Coronary artery (tissue), 2 donors: Measurements from ENCODE around the gene NEUROD1.
"Not testable (repeated sequence)": the region's sequence is repeated elsewhere in the genome, so short reads cannot be mapped to it uniquely, and the experiment has no call there.

Source experiments
- DNase-seq: peaks from one replicate; pipeline ENCODE4 v3.0.0-alpha.2; 2017; ENCODE audit warnings: low spot score
- H3K27ac ChIP-seq, 2 donors: fragments of 200-600 bp; sonication (generic); one replicate each; pipeline ENCODE4 v1.5.1; 2016 to 2019
- H3K4me3 ChIP-seq: fragments of 200-600 bp; sonication (generic); 2 replicates; pipeline ENCODE4 v1.5.1; 2016; ENCODE audit warnings: mild to moderate bottlenecking, moderate library complexity
- TF ChIP-seq, protein P1 (sequence below): fragments of 200-600 bp; sonication (generic); IDR thresholded peaks from one replicate; pipeline ENCODE4 v1.5.1; 2019; ENCODE audit warnings: antibody characterized with exemption

The NEUROD1 gene

DNA sequence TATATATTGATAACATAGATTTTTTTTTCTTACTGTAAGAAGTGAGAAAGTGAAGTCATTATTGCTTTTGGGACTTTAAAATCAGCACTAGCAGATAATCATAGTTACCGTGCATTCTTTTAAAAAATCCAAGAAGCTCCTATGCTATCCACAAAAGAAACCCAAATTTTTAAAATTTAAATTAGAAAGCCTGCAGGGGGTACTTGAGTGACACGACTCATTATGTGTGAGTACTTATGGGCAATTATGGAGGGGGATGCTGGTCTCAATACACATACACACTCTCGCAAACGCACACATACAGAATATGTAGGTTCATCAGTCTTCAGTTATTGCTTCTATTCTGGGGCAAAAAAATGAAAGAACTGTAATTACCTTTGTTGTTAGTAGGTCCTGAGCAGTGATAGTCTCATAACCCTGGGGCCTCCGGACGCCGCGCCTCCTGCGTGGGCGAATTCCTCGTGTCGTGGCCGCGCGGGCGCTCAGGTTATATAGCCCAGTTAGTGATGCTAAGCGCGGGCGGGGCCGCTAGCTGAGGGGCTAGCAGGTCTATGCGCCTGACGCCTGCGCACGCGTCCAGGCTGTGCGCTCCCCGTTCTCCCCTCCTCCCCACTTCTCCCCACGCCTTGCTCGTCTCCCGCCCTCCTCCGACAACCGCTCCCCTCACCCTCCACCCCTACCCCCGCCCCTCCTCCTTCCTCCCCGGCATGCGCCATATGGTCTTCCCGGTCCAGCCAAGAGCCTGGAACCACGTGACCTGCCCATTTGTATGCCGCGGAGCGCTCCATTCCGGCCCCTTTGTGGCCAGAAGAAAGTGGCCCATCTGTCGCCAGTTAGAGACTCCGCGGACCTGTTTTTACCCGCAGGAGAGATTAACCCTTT is at the start of gene NEUROD1:
TSS of gene NEUROD1 (minus strand) at position 463 of the 882 bp plus-strand sequence. CDS start 1,657 bp downstream, outside the sequence.
- DNase-seq = no peak
- Histone ChIP-seq H3K27ac (no peak within 1 kb of the TSS), H3K4me3 (peak within 1 kb of the TSS; percentile 41)
- TF ChIP-seq, protein P1, sequence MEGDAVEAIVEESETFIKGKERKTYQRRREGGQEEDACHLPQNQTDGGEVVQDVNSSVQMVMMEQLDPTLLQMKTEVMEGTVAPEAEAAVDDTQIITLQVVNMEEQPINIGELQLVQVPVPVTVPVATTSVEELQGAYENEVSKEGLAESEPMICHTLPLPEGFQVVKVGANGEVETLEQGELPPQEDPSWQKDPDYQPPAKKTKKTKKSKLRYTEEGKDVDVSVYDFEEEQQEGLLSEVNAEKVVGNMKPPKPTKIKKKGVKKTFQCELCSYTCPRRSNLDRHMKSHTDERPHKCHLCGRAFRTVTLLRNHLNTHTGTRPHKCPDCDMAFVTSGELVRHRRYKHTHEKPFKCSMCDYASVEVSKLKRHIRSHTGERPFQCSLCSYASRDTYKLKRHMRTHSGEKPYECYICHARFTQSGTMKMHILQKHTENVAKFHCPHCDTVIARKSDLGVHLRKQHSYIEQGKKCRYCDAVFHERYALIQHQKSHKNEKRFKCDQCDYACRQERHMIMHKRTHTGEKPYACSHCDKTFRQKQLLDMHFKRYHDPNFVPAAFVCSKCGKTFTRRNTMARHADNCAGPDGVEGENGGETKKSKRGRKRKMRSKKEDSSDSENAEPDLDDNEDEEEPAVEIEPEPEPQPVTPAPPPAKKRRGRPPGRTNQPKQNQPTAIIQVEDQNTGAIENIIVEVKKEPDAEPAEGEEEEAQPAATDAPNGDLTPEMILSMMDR = no peak

DNA sequence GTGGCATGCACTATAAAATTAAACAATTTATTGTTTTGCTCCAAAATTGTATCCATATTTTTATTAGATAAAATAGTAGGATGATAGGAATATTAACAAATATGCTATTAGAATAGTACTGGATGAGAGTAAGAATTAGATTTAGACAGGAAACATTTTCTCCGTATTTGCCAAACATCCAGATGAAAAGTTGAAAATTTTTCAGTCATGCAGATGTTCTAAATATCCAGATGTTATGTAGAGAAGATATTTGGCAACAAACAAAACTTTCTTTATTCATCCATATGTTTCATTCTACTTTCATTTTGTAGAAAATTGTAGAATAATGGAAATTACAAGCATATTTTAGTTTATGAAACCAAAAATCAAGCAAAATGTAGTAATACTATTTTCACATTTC is 45.2 kb upstream of the NEUROD1 start:
- no peak for DNase-seq

DNA sequence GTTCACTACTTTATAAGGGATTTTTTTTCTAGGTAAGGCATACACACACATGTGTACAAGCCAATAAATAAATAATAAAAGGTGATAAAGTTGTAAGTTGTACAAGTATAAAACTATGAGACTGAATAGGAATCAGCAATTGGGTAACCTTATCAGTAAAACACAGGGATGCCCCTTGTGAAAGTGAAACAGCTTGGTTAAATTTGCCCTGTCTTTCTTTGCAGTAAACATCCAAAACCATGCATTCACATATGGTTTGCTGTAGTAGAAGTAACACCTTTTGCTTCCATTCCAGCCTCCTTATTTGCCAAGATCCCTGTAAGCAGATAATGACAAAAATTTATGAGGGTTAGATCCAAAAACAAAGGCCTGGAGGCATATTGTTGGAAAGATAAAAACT is 44.3 kb upstream of the NEUROD1 start:
- TF ChIP-seq, protein P1 = no peak
- Histone ChIP-seq H3K4me3 (no peak overlapping the region), H3K27ac (no peak overlapping the region)
- DNase-seq = no peak

More for the DNA sequence above, 45.2 kb upstream of the NEUROD1 start:
- TF ChIP-seq, protein P1 = no peak
- Histone ChIP-seq H3K4me3 (no peak overlapping the region), H3K27ac (no peak overlapping the region)

DNA sequence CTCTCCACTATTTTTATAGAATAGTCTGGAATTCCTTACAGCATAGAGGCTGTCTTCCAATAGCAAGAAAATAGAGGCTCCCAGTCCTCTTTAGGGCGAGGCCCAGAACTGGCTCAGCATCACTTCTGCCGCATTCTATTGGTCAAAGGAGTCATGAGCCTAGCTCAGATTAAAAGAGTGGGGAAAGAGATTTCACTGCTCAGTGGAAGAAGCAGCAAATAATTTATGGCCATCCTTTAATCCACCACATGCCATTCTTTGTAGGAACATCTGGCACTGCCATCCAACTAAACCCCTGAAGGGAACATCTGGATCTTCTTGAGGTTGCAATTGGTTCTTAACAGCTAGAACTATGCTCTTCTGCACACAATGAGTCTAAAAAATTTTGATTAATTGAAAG is 43.4 kb upstream of the NEUROD1 start:
- Histone ChIP-seq H3K4me3 (no peak overlapping the region), H3K27ac (no peak overlapping the region)
- TF ChIP-seq, protein P1 = no peak
- DNase-seq = no peak

DNA sequence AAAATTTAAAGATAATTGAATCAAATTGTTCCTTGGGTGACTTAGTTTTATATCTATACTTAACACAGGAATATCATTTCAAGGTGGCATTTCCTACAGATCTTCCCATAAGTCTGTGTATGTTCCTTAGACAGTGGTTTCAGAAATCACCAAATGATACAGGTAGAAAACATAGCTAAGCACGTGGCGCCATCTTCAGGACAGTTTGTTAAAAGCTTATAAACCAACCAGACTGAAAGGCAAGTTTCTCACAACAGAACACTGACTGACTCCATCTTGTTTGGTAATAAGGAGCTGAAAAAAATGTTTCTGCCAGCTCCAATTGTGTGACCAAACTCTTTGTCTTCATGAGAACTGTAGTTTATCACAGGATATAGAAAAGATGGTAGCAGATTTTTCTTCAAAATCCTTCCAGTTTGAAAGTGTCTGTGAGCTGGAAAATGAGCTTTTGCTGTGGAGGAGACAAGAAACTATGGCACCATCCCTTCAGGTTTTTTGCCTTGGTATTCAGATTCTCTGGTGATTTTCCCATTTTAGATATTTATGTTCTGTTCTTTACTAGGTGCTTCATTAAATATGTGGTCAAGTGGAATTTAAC is 34.8 kb upstream of the NEUROD1 start:
- TF ChIP-seq, protein P1 = peak; percentile 33
- Histone ChIP-seq H3K27ac (no peak overlapping the region), H3K4me3 (no peak overlapping the region)
- no peak for DNase-seq

DNA sequence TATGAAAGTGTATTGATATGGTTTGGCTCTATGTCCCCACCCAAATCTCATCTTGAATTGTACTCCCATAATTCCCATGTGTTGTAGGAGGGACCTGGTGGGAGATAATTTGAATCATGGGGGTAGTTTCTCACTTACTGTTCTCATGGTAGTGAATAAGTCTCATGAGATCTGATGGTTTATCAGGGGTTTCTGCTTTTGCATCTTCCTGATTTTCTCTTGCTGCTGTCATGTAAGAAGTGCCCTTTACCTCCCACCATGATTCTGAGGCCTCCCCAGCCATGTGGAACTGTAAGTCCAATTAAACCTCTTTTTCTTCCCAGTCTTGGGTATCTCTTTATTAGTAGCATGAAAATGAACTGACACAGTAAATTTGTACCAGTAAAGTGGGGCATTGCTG is 30.7 kb upstream of the NEUROD1 start:
- H3K27ac ChIP-seq, DNase-seq, H3K4me3 ChIP-seq: not testable (repeated sequence)

DNA sequence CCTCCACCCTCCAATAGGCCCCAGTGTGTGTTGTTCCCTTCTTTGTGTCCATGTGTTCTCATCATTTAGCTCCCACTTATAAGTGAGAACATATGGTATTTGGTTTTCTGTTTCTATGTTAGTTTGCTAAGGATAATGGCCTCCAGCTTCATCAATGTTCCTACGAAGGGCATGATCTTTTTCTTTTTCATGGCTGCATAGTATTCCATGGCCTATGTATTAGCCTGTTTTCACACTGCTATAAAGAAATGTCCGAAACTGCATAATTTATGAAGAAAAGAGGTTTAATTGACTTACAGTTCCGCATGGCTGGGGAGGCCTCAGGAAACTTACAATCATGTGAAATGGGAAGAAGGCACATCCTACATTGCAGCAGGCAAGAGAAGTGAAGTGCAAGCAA is 22.2 kb upstream of the NEUROD1 start:
- not testable (repeated sequence) for H3K4me3 ChIP-seq, DNase-seq, H3K27ac ChIP-seq

DNA sequence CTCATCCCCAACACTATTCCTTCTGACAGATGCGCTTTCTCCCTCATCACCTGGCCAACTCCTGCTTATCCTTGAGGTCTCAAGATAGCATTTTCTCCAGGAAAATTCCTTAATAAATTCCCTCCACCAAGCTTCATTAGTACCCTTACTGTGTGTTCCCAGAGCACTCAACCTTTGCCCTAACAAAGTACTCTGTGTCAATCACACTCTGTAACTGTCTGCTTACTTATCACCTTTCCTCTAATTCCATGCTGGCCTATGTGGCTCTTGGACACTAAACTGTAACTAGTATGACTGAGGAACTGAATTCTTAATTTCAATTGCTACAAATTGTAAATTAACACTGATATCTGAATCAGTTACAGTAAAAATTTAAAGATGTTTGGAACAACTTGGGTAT is 17.9 kb upstream of the NEUROD1 start:
- Histone ChIP-seq H3K4me3 (no peak overlapping the region), H3K27ac (no peak overlapping the region)
- TF ChIP-seq, protein P1 = no peak
- no peak for DNase-seq
